ENCODE results near the gene CDC42EP3. TPM values are rescaled to one million over a fixed set of nuclear protein-coding genes. Genes with fewer than 3 reads are reported as not detected.

CDC42EP3 gene
- total and polyA plus RNA-seq, 3 donors from 2014 or later = 44.3 to 107 (median 50.6) TPM

- H3K27me3 ChIP-seq = no peaks in the 10 kb centered on the region
- H3K4me1 ChIP-seq = peaks cover 7% of the 10 kb centered on the region
- DNase-seq = no peak
- H3K36me3 ChIP-seq (ENCODE audit: low read depth, missing control alignments) = no peaks in the 10 kb centered on the region
- H3K4me3 ChIP-seq = no peak overlapping the region
- intact Hi-C loops (cut with DNase I; ENCODE audit: low total_unique reads) = no loop called here
- no peak for TF ChIP-seq CTCF (IDR thresholded peaks at IDR 0.05)
- no peak for TF ChIP-seq POLR2A (IDR thresholded peaks at IDR 0.05)
- H3K27ac ChIP-seq = no peak overlapping the region
- no peaks in the 10 kb centered on the region for H3K9me3 ChIP-seq
- WGBS, 2 donors = 84 to 92% methylated on average over 2 of the region's 2 CpGs
These were observed 23.5 kb downstream of the CDC42EP3 start for GRCh38 chr2:37647971-37648330.

GRCh38 chr2:37645836-37646235 lies 25.6 kb downstream of the CDC42EP3 start:
- Histone ChIP-seq H3K27ac (no peak overlapping the region), H3K4me1 (no peaks in the 10 kb centered on the region)
- WGBS, 2 donors = 92 to 96% methylated on average over 6 to 9 of the region's 9 CpGs

GRCh38 chr2:37645362-37645761 lies 26.1 kb downstream of the CDC42EP3 start:
- H3K36me3 ChIP-seq (ENCODE audit: low read depth, missing control alignments) = no peaks in the 10 kb centered on the region
- DNase-seq = no peak
- no peaks in the 10 kb centered on the region for H3K27me3 ChIP-seq
- no peaks in the 10 kb centered on the region for H3K4me1 ChIP-seq
- no peaks in the 10 kb centered on the region for H3K9me3 ChIP-seq
- WGBS, 2 donors = 88 to 90% methylated on average over 6 of the region's 6 CpGs
- TF ChIP-seq POLR2A (IDR thresholded peaks at IDR 0.05) (no peak), CTCF (IDR thresholded peaks at IDR 0.05) (no peak)
- intact Hi-C loops (cut with DNase I; ENCODE audit: low total_unique reads) = no loop called here
- no peak overlapping the region for H3K27ac ChIP-seq
- H3K4me3 ChIP-seq = no peak overlapping the region

More at GRCh38 chr2:37645836-37646235, 25.6 kb downstream of the CDC42EP3 start:
- no peaks in the 10 kb centered on the region for H3K9me3 ChIP-seq
- H3K36me3 ChIP-seq (ENCODE audit: low read depth, missing control alignments) = no peaks in the 10 kb centered on the region
- H3K27me3 ChIP-seq = no peaks in the 10 kb centered on the region
- intact Hi-C loops (cut with DNase I; ENCODE audit: low total_unique reads) = no loop called here
- no peak for TF ChIP-seq POLR2A (IDR thresholded peaks at IDR 0.05)
- no peak for TF ChIP-seq CTCF (IDR thresholded peaks at IDR 0.05)
- no peak overlapping the region for H3K4me3 ChIP-seq
- no peak for DNase-seq

- no peak overlapping the region for H3K4me3 ChIP-seq
- TF ChIP-seq CTCF (IDR thresholded peaks at IDR 0.05) (no peak), POLR2A (IDR thresholded peaks at IDR 0.05) (no peak)
- no peak for DNase-seq
- no peaks in the 10 kb centered on the region for H3K4me1 ChIP-seq
- H3K27ac ChIP-seq = no peak overlapping the region
- no peaks in the 10 kb centered on the region for H3K9me3 ChIP-seq
- intact Hi-C loops (cut with DNase I; ENCODE audit: low total_unique reads) = no loop called here
- WGBS, 2 donors = 82 to 87% methylated on average over 5 of the region's 5 CpGs
- no peaks in the 10 kb centered on the region for H3K27me3 ChIP-seq
- no peaks in the 10 kb centered on the region for H3K36me3 ChIP-seq (ENCODE audit: low read depth, missing control alignments)
These were observed 27.3 kb downstream of the CDC42EP3 start for GRCh38 chr2:37644191-37644590.

DNA sequence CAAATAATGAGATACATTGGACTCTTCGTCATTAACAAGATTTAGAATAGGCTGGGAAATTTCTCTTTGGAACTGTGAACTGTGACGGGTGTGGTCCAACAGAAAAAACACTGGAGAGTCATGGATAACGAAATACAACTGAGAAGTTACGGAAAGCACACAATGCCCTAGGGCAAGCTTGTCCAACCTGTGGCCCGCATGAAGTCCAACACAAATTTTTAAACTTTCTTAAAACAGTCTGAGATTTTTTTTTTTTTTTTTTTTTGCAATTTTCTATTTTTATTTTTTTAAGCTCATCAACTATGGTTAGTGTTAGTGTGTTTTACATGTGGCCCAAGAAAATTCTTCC lies 27.7 kb downstream of the CDC42EP3 start:
- H3K27me3 ChIP-seq = no peaks in the 10 kb centered on the region
- H3K4me1 ChIP-seq = no peaks in the 10 kb centered on the region
- TF ChIP-seq CTCF (IDR thresholded peaks at IDR 0.05) = no peak
- no peak for TF ChIP-seq POLR2A (IDR thresholded peaks at IDR 0.05)
- H3K4me3 ChIP-seq = no peak overlapping the region
- no peak overlapping the region for H3K27ac ChIP-seq
- no peak for DNase-seq
- H3K9me3 ChIP-seq = no peaks in the 10 kb centered on the region
- intact Hi-C loops (cut with DNase I; ENCODE audit: low total_unique reads) = no loop called here
- 81 to 84% methylated on average over 5 of the region's 5 CpGs for WGBS, 2 donors
- H3K36me3 ChIP-seq (ENCODE audit: low read depth, missing control alignments) = no peaks in the 10 kb centered on the region

Data from testis (tissue), 3 donors.